CMK (cell line): ENCODE measurements around the gene RHOF.

Experiments used
- DNase-seq: peaks from one replicate; pipeline ENCODE4 v3.0.0-alpha.2; 2010; ENCODE audit warnings: low read depth

The RHOF gene

DNA sequence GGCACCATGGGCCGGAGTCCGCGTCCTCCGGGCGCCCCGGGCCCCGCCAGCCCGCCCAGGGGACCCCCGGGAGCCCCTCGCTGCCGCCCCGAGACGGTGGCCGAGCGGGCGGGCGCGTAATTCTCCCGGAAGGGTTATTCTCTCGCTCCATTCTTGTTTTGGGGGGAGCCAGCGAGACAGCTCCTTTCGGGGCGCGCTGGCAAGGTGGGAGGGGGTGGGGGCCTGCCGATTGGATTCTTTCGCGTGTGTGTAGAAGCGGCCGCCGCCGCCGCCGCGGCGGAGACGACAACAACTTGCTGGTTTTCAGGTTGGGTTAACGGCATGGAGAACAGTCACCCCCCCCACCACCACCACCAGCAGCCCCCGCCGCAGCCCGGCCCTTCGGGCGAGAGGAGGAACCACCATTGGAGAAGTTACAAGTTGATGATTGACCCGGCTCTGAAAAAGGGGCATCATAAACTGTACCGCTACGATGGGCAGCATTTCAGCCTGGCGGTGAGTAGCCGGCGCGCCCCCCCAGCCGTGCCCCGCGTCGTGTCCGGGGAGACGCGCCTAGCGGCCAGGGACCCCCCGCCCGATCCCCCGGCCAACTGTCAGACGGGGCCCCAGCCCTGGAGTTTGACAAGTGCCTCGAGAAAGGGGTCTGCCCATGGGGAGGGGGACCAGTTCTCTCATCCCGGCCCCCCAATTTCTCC, 11.1 kb upstream of the RHOF start:
- DNase-seq, result no peak

DNA sequence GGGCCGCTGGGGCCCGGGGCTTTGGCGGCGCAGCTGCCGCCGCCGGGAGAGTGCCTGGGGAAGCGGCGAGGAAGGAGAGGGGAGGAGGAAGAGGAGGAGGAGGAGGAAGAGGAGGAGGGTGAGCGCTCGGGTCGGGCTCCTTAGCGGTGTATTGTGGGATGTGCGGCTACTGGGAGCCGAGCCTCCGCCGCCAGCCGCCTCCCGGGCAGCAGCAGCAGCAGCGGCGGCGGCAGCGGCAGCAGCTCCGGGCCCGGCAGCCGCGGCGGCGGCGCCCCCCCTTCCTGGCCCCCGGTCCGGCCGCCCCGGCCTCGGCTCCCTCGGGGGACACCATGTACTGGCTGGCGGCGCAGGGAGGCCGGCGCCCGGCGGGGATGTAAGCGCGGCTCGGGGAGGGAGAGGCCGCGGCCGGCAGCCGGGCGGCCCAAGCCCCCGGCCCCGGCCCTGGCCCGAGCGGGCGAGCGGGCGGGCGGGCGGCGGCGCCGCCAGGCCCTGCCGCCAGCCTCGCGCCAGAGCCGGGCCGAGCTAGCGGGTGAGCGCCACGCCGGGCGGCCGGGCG, 10.5 kb upstream of the RHOF start, which contains the start of gene SETD1B:
TSS of gene SETD1B (plus strand) at position 149 of the 556 bp plus-strand sequence. CDS start 729 bp downstream, outside the sequence.
- no peak for DNase-seq

DNA sequence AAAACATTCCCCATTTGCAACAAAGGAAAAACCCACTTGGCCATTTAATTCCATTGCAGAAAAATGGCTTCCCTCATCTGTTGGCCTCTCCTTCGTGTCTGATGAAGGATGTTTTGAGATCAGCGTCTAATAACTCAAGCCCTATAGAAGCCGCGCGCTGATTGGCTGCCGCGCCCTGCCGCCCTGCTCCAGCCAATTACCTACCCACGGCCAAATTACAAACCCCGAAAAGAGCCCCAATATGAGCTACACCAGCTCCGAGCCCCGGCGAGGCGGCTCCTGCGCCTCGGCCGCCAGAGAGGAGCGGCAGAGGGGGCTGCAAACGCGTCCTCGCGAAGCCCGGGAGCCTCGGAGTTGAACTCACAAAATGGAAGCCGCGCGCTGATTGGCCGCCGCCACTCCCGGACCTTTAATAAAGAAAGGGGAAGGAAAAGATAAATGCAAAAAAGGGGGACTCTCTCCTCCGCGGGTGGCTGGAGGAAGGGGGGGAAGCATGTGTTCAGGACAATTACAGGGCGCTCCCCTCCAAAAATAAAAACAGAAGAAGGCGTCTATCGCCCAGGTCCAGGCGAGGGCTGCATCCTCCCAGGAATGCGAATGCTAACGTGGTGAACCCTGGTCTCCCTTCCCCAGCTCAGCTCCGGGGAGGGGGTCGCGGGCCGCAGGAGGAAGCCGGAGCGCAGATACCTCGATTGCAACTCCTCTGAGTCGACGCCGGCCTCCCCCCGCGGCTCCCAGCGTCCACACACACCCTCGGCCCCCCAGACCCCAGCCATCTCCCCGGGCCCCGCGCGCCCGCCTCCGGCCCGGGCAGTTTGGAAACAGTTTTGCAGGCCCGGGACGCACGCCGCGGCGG, 9.6 kb upstream of the RHOF start:
- no peak for DNase-seq

DNA sequence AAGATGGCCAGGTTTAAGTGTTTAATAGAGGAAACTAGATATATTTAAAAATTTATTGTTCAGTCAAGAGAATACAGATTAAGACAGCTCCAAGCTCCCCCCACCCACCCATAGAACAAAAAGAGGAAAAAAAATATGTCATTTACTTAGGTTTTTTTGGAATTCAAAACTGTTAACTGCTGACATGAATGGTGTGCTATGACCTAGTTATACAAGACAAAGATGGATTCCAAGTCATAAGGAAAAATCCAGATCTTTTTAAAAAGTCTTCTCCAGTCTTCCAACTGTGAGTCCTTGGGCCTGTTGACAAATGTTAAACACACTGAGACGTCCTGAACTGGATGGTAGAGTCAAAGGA, 9.0 kb upstream of the RHOF start:
- no peak for DNase-seq

DNA sequence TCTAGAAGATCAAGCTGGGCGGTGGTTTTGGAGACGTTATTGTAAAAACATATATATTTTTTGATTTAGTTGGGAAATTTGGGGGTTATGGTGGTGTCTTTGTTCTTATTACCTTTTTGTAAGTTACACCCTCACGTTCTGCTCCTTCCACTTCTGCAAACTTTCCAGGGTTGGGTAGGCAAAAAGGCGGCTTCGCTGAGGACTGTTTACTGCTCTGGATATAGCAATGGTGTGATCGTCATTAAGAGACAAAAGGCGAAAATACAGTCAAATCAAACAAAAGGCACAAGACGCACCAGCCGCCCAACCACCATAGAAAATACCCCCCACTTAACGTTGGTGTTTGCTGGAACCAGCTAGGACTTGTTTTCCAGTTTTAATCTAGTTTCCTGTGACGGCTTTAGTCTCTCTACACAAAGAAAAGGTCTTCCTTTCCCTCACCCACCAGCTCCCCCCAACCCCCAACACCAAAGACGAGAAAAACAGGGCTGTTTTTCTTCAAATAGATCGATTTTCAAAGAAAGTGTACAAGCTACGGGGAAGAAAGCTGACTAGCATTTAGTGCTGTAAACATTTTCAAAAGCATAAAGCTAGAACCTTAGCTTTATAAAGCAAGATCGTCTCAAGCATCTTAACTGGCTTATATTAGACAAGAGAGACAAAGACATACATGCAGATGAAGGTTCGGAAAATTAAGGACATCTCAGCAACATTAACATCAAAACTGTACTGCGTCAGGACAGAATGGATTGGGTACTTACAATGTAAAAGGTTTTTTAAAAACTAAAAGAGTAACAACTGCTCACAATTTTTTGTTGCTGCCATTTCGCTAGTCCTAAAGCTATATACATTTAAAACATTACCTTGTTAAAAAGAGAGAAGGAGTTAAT, 8.4 kb upstream of the RHOF start:
- DNase-seq, result no peak

DNA sequence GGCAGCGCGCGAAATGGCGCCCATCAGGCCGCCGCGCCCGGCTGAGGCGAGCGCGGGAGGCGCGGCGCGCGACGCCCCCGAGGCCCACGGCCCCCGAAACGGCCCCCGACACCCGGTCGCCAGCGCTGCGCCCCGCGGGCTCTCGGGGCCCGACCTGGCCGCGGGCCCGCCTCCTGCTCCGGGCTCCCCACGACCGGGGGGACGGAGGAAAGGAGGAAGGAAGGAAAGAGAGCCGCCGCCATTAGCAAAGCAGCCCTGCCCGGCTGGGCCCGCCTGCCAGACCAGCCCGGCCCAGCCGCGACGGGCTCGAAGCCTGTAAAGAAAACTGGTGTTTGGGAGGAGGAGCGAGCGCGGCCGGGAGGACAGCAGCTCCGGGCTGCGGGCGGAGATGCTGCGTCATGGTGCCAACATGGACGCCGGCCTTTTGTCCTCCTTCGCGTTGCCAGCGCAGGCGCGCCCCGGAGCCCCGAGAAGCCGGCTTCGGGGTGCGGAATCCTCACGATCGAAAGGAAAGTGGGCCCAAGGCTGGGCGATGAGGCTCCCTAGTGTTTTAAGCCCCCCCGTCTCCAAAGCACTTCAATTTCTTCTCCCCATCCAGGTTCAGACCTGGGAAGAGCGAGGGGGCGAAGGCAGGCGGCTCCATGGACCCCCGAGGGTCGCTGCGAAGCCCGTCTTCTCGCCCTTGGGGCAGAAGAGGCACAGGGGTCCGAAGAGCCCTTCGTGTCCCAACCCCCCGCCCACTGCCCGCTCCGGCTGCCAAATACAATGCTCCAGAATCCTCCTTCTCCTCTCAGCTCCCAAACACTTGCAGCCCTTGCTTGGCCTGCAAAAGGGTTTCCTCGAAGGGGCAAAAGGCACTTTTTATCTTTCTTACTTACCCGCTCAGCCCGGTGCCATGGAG, 7.5 kb upstream of the RHOF start:
- no peak for DNase-seq

DNA sequence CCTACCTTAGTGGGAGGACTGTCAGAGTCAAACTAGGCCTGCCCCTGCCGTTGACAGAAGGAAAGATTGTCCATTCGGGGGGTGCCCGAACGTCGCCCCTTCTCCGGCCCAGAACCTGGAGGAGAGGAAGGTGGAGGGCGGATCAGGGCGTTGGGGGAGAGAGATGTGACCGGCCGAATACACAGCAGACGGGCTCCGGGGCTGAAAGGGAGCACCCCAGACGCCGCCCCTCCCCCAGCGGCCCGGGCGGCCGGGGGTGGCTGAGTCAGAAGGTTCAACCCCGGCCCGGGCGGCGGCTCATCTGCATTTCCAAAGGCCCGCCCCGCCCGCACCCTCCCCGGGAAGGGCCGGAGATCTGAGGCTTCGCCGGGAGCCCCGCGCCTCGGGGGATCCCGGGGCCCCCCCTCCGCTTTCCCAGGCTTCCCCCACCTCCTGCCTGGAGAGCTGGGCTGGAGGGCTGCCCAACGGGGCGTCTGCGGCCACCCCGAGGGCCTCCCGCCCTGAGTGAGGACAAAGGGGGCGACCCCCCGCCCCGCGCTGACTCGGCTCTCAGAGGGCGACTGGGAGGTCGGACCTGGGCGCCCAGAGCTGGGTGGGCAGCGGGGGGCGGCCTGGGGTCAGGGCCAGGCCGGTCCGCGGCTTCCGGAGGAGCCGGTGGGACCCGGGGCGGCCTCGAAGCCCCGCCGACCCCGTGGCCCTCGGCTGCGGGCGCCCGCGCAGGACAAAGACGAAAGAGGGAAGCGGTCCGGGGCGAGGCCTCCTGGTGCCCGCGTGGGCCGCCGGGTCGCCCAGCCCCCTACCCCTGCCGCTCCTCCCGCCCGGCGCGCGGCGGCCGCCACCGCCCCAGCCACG, 6.6 kb upstream of the RHOF start:
- no peak for DNase-seq

DNA sequence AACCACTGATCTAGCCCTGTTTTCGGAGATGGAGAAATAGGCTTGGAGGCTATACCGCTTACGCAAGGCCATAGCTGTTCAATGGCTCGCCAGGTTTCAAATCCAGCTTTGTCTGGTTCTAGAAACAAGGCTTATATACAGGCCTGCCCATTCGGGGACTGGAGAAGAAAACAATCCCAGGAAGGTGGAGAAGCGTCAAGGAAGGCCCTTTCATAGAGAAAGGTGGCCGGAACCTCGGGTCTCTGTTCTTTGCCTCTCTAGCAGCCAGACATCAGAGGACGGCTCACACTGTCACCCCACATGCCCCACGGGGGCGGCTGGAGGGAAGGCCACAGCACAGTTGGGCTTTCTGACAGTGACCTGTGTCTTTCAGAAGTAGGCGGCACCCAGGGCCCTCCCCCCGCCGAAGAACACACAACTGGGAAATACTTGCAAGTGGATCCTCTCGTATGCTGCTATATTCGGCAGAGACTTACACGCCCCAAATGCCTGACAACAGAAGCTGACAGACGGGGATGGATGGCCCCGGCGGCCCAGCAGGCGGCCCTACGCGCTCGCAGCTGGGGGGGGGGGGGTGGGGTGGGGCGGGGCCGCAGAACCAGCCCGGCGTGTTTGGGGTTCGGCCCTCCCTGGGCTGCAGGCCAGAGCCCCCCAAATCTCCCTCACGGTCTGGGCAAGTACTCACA, 5.8 kb upstream of the RHOF start:
- no peak for DNase-seq

DNA sequence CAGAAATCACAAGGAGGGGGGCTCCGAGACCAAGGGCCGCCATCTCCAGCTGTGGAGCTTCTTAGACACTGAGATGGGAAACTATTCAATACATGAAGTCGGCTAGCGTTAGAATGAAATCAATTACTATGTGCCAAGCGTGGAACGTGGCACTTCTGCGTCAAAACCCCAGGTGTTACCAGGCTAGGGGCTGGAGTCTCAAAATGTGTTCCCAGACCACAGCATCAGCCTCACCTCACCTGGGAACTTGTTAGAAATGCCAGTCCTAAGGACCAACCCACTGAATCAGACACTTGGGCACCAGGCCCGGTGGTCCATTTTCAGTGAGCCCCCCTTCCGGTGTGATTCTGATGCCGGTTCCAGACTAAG, 5.3 kb upstream of the RHOF start:
- DNase-seq, result no peak

DNA sequence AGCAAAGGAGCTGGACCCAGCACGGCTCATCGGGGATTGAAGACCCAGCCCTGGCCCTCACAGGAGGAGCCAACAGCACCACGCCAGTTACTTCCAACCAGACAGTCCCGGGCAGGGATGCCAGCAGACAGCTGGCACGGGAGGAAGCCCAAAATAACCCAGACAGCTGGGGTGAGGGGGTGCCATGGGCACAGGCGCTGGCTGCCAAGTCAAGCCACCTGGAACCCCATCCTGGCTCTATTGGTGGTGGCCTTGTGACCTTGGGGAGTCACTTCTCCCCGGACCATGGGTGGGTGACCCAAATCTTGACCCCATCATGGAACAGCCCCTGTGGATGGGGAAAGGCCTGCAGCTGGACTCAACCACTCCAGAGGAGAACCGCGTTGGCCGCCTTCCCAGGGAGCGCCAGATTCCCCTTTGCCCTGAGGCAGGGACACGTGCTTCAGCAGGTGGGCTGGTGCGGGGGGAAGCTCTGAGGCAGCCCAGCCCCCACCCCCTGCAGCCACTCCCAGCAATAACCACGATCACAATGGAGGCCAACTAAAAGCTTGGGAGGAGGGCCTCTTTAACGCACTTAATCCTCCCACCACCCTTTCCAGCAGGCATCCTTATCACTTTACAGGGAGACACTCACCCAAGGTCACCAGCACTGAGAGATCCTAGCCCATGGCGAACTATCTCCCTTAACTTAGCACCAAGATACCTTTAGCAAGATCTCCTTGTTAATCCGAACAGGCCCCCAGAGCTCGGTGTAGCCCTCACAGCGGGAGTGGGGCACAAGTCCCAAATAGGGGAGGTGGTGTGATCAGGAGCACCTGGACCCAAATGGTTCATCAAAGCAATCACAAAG, 4.7 kb upstream of the RHOF start:
- no peak for DNase-seq

DNA sequence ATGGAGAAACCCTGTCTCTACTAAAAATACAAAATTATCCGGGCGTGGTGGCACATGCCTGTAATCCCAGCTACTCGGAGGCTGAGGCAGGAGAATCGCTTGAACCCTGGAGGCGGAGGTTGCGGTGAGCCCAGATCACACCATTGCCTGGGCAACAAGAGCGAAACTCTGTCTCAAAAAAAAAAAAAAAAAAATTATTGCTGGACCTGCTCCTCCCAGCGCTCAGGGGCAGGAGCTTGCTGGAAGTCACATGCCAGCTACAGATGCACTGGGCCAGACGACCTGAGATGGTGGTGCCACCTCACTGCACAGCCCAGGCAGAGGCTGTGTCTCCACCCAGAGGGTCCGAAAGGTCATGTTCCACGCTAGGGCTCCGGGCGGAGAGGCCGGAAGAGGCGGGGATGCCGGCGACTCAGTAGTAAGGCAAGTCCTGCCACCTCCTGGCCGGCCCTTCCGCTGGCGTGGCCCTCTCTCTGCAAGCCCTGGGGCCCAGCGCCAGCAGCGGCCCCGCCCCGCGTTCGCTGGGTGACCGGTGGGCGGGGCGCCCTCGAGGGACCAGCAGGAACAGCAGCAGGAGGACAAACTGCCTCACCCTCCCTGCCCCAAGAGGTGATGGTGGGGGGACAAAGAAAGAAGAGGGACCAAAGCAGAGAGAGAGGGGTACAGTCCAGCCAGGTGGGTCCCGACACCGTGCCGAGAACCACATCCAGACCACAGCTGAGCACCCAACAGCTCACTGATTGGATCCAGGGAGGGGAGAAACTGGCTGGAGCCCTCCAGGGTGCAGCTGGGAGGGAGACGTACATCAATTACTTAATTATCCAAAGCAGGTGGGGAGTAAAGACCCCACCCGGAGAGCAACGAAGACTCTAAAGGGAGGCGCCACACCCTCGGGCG, 3.6 kb upstream of the RHOF start:
- no peak for DNase-seq

DNA sequence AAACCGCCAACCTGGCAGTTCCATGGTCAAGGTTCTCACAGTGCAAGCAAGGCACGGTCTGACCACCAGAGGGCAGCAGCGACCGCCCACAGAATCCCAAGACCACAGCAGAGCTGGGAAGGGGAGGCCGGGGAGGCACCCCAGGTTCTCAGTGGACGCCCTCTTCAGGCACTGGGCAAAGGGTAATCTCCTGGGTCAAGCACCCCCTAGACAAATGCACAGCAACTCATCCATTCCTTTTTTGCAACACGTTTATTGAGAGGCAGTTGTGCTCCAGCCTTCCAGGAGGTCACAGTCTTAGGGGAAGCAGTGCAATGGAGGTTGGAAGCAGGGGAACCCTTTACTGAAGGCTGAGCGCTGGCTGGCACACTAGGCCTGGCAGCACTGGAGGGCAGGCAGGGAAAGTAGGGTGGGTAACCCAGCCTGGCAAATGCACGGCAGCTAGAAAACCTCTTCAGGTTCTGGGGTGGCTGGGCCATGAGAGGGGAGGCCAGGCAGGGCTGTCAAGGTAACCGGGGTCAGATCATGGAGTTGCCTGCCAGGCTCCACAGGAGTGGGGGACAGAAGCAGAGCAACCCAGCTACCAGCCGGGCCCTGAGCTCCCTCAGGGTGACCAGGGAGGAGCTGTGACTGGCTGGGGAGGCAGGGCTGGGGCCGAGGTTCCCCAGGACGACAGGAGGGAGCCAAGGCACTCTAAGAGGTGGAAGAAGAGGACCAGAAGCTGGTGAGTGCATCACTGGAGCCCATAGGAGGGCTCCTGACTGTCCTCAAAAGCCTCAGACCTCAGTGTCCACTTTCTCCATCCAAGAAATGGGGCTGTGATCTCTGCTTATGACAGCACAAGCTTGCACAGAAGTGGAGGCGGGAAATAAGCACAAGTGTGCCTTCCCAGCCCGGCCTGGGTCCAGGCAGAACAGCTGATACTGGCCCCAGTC, 1.8 kb upstream of the RHOF start:
- DNase-seq, result no peak

DNA sequence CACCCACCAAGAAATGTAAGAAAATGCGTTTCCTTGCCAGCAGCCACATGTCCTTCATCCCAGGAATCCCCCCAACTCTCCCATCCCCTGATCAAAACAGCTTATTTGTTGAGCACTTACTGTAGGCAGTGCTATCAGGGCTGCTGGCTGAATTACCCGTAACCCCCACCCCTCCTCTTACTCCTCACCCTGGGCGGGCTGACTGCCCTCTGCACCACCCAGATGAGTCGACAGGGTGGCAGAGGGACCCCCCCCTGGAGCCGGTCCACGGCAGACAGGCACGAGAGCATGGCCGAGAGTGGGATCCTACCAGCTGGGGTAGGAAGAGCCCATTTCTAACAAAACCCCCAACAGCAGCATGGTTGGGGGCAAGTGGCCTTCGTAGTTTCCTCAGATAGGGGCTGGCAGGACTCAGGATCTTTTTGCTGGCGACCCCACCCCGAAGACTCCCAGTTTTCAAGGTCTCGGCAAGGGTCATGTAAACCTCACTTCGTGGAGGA, 1.1 kb upstream of the RHOF start:
- DNase-seq, result no peak

DNA sequence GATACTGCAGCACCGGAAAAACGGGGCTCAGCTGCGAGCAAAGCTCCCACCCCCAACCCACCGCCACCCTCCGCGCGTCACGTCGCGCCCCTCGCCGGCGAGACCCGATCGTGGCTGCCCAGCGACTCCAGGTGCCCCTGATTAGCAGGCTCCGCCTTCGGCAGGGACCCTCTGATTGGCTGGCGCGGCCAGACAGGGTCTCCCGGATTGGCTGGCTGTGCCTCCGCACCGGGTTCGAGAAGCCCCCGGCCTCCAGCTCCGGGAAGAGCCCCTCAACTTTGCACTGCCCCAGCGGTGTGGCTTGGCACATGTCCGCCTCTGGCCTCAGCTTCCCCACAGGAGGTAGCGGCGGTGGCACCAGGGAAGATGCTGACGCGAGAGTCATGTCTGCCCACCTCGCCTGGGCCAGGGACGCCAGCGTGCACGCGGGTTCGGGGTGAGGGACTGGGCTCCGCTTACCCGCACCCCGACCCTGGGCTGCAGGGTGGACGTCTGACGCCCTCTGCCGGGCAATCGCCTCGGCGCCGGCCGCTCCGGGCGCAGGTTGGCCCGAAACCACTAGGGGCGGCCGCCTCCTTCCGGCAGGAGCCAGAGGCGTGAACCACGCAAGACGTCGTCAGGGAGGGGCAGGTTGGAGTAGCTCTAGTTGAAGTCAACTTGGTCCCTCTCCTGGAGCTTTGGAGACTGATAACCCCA, 498 bp upstream of the RHOF start:
- DNase-seq, result peak; percentile 92

DNA sequence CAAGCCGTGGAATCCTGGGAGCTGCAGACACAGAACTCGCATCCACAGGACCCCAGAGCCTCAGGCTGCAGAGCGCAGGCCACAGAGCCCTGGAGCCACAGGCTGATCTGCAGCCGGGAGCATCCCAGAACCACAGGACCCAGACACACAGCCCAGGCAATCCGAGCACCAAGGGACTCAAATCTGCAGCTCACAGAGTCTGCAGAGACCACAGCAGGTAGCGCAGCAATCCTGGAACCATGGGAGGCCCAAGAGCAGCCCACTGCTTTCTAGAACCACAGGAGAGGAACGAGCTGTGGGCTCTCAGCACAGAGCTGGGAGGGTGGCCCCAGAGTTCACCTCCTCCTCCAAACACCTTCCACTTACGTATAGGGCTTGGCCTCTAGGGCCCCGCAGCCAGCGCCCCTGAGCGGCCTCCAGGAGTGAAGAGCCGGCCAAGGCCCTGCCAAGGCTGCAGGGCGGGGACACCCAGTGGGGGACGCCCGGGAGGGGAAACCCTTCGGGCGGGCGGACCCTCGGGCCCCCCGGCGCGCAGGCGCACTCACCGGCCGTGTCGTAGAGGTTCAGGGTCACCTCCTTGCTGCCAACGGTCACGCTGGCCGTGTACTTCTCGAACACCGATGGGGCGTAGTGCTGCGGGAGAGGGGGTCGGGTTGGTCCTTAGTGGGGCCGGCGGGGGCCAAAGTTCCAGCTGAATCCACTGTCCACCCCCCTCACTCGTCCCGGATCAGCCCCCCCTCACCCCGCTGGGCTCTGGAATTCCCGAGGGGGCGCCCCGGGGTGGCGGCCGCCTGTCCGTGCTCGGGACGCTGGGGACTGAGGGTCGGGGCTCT, 665 bp downstream of the RHOF start:
- no peak for DNase-seq
